Endothelial cell (in vitro differentiated cells): ENCODE results near the gene FGD2. TPM values are rescaled to one million over a fixed set of nuclear protein-coding genes. Genes with fewer than 3 reads are reported as not detected.

Source experiments
- DNase-seq: peaks from one replicate; pipeline ENCODE4 v3.0.0; 2021; ENCODE audit warnings: low spot score
- H3K27ac Mint-ChIP-seq: one replicate; pipeline ENCODE4 v1.8.0; 2021; ENCODE audit warnings: mixed read lengths, inconsistent platforms; ENCODE audit not compliant: unreplicated experiment
- H3K27me3 Mint-ChIP-seq: one replicate; pipeline ENCODE4 v1.8.0; 2021; ENCODE audit warnings: mild to moderate bottlenecking, moderate library complexity, mixed read lengths, inconsistent platforms; ENCODE audit not compliant: unreplicated experiment
- H3K36me3 Mint-ChIP-seq: one replicate; pipeline ENCODE4 v1.8.0; 2021; ENCODE audit warnings: mild to moderate bottlenecking, low read depth, mixed read lengths, inconsistent platforms; ENCODE audit not compliant: unreplicated experiment
- H3K4me1 Mint-ChIP-seq: one replicate; pipeline ENCODE4 v1.8.0; 2021; ENCODE audit warnings: mild to moderate bottlenecking, mixed read lengths, inconsistent platforms; ENCODE audit not compliant: unreplicated experiment
- H3K4me3 Mint-ChIP-seq: one replicate; pipeline ENCODE4 v1.8.0; 2021; ENCODE audit warnings: mild to moderate bottlenecking, mixed read lengths, inconsistent platforms; ENCODE audit not compliant: unreplicated experiment
- H3K9me3 Mint-ChIP-seq: one replicate; pipeline ENCODE4 v1.8.0; 2021; ENCODE audit warnings: mixed read lengths, inconsistent platforms; ENCODE audit not compliant: unreplicated experiment
- CTCF ChIP-seq: fragments of 200-600 bp; sonication (generic); IDR thresholded peaks from one replicate; pipeline ENCODE4 v1.5.0; 2021; ENCODE audit warnings: antibody characterized with exemption; ENCODE audit not compliant: unreplicated experiment
- total RNA-seq: library from RNA; stranded (reverse); fragmentation: NEBNext Ultra II Directional; extraction: Animal tissue kit (Norgen Biotek cat#: 25700); gene quantifications from one replicate; pipeline ENCODE4 v1.2.1, GENCODE V29; 2021; ENCODE audit not compliant: unreplicated experiment

Gene FGD2
- total RNA-seq, 1 donor from 2014 or later = 0.10 TPM

GRCh38 chr6:37077191-37077904 is 71.9 kb downstream of the FGD2 start:
- no peak overlapping the region for H3K27ac Mint-ChIP-seq
- DNase-seq = no peak
- H3K9me3 Mint-ChIP-seq = no peaks in the 10 kb centered on the region
- TF ChIP-seq CTCF = no peak
- H3K4me1 Mint-ChIP-seq = peaks cover 19% of the 10 kb centered on the region
- no peaks in the 10 kb centered on the region for H3K36me3 Mint-ChIP-seq
- no peak overlapping the region for H3K4me3 Mint-ChIP-seq
- peaks cover 3% of the 10 kb centered on the region for H3K27me3 Mint-ChIP-seq

- H3K36me3 Mint-ChIP-seq = no peaks in the 10 kb centered on the region
- no peaks in the 10 kb centered on the region for H3K9me3 Mint-ChIP-seq
- H3K27me3 Mint-ChIP-seq = peaks cover 2% of the 10 kb centered on the region
- H3K4me1 Mint-ChIP-seq = peaks cover 19% of the 10 kb centered on the region
- DNase-seq = no peak
- H3K27ac Mint-ChIP-seq = no peak overlapping the region
- no peak for TF ChIP-seq CTCF
- no peak overlapping the region for H3K4me3 Mint-ChIP-seq
Observed at GRCh38 chr6:37077905-37078296, 72.4 kb downstream of the FGD2 start.

Other genes with a start within 250 kb of the FGD2 start
- 24.9 TPM for gene CPNE5, start 166.2 kb upstream of the FGD2 start, total RNA-seq
- gene PPIL1, start 130.9 kb upstream of the FGD2 start, total RNA-seq = 33.4 TPM
- gene C6orf89, start 119.7 kb upstream of the FGD2 start, total RNA-seq = 43.2 TPM
- gene PI16, start 50.9 kb upstream of the FGD2 start, total RNA-seq = 20.5 TPM
- 304 TPM for gene MTCH1, start 19.5 kb upstream of the FGD2 start, total RNA-seq
- 9.6 TPM for gene PIM1, start 164.5 kb downstream of the FGD2 start, total RNA-seq